ENCODE data around the gene ANKFN1.

The ANKFN1 gene

DNA sequence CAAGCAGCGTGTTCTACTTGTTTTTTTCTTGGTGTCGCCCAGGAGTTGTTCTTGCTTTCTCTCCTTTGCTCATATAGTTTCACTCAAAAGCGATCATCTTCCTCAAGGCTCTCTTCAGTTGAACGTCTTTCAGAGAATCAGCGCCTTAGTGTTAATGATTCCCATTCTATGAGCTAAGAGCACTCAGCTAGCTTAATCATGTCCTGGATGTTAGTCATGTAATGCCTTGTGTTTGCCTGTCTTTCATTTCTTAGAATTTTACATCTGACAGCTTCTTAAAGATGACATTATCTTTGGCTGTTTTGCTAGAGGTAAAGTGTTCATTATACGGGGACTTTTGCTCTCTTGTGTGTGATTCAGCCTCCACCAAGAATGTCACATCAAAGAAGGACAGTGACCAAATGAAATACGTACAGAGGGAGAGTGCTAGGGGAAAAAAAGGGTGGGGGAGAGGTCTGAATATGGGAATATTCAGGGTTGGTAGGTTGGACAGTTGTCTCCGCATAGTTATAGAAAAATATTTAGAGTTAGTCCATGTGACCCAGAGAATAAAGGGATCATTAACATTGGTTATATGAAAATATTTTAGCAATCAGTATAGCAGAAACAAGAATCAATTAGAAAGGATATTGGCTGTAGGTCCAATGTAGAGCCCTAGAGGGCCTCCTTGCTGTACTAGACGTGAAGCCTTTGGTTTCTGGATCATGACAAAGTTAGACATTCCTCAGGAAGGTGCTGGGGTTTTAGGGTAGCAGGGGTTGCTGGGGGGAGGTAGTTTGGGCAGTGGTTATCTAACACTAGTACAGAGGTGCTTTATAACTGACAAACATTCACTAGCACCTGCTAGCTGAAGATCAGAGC is 31.9 kb upstream of the ANKFN1 start:
- H3K9me3 ChIP-seq = no peaks in the 10 kb centered on the region
- no peaks in the 10 kb centered on the region for H3K36me3 ChIP-seq
- H3K4me1 ChIP-seq = peaks cover 0 to 7% (median 0%) of the 10 kb centered on the region in 4 donors
- intact Hi-C loops (cut with DNase I; ENCODE audit: low total_unique reads) = no loop called here
- H3K27ac ChIP-seq = no peak overlapping the region
- no peak overlapping the region for H3K4me3 ChIP-seq
- no peak for DNase-seq
- H3K27me3 ChIP-seq = no peaks in the 10 kb centered on the region
- TF ChIP-seq, protein P1, sequence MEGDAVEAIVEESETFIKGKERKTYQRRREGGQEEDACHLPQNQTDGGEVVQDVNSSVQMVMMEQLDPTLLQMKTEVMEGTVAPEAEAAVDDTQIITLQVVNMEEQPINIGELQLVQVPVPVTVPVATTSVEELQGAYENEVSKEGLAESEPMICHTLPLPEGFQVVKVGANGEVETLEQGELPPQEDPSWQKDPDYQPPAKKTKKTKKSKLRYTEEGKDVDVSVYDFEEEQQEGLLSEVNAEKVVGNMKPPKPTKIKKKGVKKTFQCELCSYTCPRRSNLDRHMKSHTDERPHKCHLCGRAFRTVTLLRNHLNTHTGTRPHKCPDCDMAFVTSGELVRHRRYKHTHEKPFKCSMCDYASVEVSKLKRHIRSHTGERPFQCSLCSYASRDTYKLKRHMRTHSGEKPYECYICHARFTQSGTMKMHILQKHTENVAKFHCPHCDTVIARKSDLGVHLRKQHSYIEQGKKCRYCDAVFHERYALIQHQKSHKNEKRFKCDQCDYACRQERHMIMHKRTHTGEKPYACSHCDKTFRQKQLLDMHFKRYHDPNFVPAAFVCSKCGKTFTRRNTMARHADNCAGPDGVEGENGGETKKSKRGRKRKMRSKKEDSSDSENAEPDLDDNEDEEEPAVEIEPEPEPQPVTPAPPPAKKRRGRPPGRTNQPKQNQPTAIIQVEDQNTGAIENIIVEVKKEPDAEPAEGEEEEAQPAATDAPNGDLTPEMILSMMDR (IDR thresholded peaks at IDR 0.05) = no peak

DNA sequence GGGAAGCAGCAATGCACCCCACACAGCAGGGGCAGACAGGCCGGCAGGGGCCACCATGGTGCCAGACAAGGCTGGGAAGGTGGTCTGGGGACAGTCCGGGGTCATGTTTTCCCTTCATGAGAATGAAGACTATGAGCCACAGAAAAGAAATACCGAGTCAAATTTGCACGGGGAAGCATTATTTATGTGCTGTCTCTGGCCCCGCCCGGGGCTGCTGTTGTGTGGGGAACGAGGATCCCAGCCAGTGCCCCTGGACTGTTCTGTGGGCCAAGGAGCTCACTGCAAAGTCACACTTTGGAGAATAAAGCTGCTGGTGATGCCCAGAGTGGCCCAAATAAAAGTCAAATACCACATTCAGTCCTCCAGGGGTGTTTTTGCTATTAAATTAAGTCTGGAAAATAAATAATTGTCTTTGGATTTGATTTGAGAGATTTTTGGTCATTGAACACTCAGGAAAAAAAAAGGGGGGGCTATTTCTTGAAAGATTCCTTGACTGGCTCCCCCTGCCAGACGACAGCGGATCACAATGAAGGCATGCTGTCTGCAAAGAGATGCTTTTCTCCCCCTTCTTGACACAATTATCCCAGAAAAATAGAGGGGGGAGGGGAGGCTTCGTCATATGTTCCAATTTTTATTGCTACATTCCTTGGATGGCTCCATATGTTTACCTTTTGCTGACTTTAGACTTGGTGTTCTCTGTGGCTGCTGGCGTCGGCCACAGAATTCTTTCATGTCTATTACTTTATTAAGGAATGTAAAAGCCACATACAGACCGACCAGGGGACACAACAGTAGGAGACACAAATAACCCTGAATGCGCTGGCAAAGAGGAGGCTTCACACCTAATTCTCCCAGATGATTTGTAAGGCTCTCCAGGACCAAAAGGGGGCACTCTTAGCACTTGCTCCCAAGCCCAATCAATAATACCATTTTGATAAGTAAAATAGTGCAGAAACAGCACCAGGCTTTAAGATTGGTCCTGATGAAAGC is 27.1 kb upstream of the ANKFN1 start:
- Histone ChIP-seq H3K36me3 (no peaks in the 10 kb centered on the region), H3K4me1 (peaks cover 0 to 7% (median 0%) of the 10 kb centered on the region in 4 donors), H3K4me3 (no peak overlapping the region), H3K27me3 (no peaks in the 10 kb centered on the region), H3K9me3 (no peaks in the 10 kb centered on the region), H3K27ac (no peak overlapping the region)
- TF ChIP-seq, protein P1 (IDR thresholded peaks at IDR 0.05) = no peak
- DNase-seq = peak in 1 of 2 donors; percentile 32
- intact Hi-C loops (cut with DNase I; ENCODE audit: low total_unique reads) = no loop called here

DNA sequence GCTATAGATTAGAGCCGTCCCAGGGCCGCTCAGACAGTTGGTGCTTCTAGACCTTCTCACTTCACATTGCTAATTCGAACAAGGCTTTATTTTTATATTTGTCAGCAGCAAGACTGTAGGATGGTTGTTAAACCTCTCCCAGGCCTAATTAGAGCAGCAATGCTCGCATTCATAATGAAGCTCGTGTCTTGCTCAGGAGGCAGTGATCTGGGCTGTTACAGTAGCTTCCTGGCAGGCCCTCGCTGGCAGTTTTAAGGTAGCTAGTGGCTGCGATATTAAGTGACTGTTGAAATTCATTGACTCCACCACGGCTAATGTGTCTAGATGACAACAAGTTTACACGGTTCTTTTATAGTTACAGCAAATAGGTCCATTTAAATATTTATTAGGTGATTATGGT is 23.2 kb upstream of the ANKFN1 start:
- peaks cover 0 to 7% (median 0%) of the 10 kb centered on the region in 4 donors for H3K4me1 ChIP-seq
- intact Hi-C loops (cut with DNase I; ENCODE audit: low total_unique reads) = no loop called here
- TF ChIP-seq, protein P1 (IDR thresholded peaks at IDR 0.05) = no peak
- no peak for DNase-seq
- H3K27ac ChIP-seq = no peak overlapping the region
- no peaks in the 10 kb centered on the region for H3K27me3 ChIP-seq
- H3K4me3 ChIP-seq = no peak overlapping the region
- H3K9me3 ChIP-seq = no peaks in the 10 kb centered on the region
- H3K36me3 ChIP-seq = no peaks in the 10 kb centered on the region

DNA sequence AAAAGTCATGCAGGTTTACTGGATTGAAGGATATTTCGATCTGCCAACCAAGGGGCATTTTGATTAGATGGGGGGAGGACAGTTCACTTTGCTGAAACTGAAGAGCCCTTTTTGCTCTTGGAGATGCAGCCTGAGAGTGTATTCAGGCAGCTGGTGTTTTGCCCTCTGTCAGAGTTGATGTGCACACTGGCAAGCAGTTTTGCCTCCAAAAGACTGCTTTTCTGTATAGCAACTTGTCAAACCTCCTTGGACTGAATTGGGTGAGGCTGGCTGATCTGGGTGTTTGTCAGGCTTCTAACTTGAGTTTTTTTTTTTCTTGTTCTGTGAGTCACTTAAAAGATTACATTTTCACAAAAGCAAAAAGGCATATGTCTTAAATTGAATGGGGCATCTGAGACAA is 22.6 kb upstream of the ANKFN1 start:
- intact Hi-C loops (cut with DNase I; ENCODE audit: low total_unique reads) = no loop called here

DNA sequence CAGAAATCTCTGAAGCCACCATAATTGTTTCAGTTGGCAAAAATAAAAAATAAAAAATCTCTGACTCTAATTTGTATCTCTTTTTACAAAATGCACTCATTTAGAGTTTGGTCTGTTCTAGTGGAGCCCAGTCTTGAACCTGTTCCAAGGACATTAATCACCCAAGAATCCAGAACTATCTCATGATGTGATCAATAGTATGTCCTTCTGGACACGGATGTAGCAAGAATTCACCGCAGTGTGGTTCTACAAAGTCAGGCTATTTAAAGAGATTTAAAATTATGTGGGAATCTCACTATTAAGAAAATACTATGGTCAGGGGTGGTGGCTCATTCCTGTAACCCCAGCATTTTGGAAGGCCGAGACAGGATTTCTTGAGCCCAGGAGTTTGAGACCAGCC is 21.8 kb upstream of the ANKFN1 start:
- TF ChIP-seq, protein P1 (IDR thresholded peaks at IDR 0.05) = no peak
- Histone ChIP-seq H3K4me1 (no peaks in the 10 kb centered on the region), H3K4me3 (no peak overlapping the region), H3K27ac (no peak overlapping the region), H3K9me3 (no peaks in the 10 kb centered on the region), H3K36me3 (no peaks in the 10 kb centered on the region), H3K27me3 (no peaks in the 10 kb centered on the region)
- intact Hi-C loops (cut with DNase I; ENCODE audit: low total_unique reads) = no loop called here
- no peak for DNase-seq

More for the DNA sequence above, 22.6 kb upstream of the ANKFN1 start:
- H3K4me1 ChIP-seq = peaks cover 0 to 7% (median 0%) of the 10 kb centered on the region in 4 donors
- DNase-seq = no peak
- no peaks in the 10 kb centered on the region for H3K27me3 ChIP-seq
- TF ChIP-seq, protein P1 (IDR thresholded peaks at IDR 0.05) = no peak
- no peaks in the 10 kb centered on the region for H3K9me3 ChIP-seq
- H3K36me3 ChIP-seq = no peaks in the 10 kb centered on the region
- H3K4me3 ChIP-seq = no peak overlapping the region
- no peak overlapping the region for H3K27ac ChIP-seq

Measured in tibial artery (tissue), 4 donors.